Stimulated activated naive CD8-positive, alpha-beta T cell treated with anti-CD3 and anti-CD28 coated beads, Interleukin-15, amount 100 ng/mL, for 72 hours (primary cell): ENCODE measurements around the gene EBF3.
A peak's percentile ranks its signal among the peaks of the same experiment; 100 is the strongest.

ENCODE experiments used
- ATAC-seq: fragments of 150-1000 bp; cut with Tn5 transposase; 2 replicates; pipeline ENCODE4 v1.10.0; 2021; ENCODE audit warnings: mild to moderate bottlenecking, moderate library complexity
- DNase-seq, 2 donors: peaks; one replicate each; pipeline ENCODE4 v3.0.0; 2021 to 2022
- H3K27ac Mint-ChIP-seq, 2 donors: one replicate each; pipeline ENCODE4 v1.8.0; 2022; ENCODE audit warnings: mild to moderate bottlenecking in 2 of 2, mixed read lengths in 2 of 2, moderate library complexity in 2 of 2
- H3K27me3 Mint-ChIP-seq: one replicate; pipeline ENCODE4 v1.8.0; 2022; ENCODE audit warnings: mixed read lengths
- H3K4me1 Mint-ChIP-seq: one replicate; pipeline ENCODE4 v1.8.0; 2022; ENCODE audit warnings: mild to moderate bottlenecking, mixed read lengths
- H3K4me3 Mint-ChIP-seq, 2 donors: one replicate each; pipeline ENCODE4 v1.8.0; 2022; ENCODE audit warnings: mild to moderate bottlenecking in 2 of 2, mixed read lengths in 2 of 2, moderate library complexity in 1 of 2
- H3K9me3 Mint-ChIP-seq, 2 donors: one replicate each; pipeline ENCODE4 v1.8.0; 2022; ENCODE audit warnings: mixed read lengths in 2 of 2

The EBF3 gene, protein sequence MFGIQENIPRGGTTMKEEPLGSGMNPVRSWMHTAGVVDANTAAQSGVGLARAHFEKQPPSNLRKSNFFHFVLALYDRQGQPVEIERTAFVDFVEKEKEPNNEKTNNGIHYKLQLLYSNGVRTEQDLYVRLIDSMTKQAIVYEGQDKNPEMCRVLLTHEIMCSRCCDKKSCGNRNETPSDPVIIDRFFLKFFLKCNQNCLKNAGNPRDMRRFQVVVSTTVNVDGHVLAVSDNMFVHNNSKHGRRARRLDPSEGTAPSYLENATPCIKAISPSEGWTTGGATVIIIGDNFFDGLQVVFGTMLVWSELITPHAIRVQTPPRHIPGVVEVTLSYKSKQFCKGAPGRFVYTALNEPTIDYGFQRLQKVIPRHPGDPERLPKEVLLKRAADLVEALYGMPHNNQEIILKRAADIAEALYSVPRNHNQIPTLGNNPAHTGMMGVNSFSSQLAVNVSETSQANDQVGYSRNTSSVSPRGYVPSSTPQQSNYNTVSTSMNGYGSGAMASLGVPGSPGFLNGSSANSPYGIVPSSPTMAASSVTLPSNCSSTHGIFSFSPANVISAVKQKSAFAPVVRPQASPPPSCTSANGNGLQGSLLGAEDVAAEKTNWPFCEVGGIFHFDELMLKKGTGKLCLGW

DNA sequence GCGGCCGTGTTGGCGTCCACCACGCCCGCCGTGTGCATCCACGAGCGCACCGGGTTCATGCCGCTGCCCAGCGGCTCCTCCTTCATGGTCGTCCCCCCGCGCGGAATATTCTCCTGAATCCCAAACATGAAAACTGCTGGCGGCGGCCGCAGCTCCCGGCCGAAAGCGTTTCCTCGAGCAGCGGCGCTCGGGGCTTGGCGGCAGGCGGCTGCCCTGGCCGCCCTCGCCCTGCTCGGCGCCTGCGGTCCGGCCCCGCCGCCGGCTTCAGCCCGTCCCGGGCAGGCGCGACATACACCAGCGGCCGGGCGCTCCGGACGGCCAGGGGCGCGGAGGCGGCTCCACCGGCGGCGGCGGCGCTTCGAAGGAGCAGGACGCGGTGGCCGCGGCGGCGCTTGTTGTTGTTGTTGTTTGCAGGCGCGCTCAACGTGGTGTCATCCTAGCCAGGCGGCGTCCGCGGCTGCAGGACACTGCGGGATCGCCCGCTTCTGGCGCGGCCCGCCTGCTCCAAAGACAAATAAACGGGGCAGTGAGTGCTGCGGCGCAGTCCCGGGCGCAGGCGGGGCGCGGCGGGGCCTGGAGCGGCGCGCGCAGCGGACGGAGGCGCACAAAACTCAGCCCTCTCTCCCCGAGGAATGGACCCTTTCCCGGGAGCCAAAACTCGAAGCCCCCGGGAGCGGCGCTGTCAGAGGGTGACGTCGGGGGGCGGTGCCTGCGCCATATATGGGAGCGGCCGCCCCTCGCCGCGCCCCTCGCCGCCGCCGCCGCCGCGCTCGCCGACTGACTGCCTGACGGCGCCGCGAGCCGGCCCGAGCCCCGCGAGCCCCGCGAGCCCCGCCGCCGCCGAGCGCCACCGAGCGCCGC, at the start of gene EBF3:
EBF3 (minus strand) TSS at position 634 of the 861 bp plus-strand sequence; CDS start at position 128, 506 bp downstream.
- Mint-ChIP-seq H3K27ac (no peak within 1 kb of the TSS), H3K9me3 (no peaks in the 10 kb centered on the region), H3K27me3 (peaks cover 91% of the 10 kb centered on the region), H3K4me3 (peak within 1 kb of the TSS; percentile 86 to 89), H3K4me1 (peaks cover 41% of the 10 kb centered on the region)
- ATAC-seq = peak; percentile 68
- DNase-seq = peak; percentile 29 to 54

DNA sequence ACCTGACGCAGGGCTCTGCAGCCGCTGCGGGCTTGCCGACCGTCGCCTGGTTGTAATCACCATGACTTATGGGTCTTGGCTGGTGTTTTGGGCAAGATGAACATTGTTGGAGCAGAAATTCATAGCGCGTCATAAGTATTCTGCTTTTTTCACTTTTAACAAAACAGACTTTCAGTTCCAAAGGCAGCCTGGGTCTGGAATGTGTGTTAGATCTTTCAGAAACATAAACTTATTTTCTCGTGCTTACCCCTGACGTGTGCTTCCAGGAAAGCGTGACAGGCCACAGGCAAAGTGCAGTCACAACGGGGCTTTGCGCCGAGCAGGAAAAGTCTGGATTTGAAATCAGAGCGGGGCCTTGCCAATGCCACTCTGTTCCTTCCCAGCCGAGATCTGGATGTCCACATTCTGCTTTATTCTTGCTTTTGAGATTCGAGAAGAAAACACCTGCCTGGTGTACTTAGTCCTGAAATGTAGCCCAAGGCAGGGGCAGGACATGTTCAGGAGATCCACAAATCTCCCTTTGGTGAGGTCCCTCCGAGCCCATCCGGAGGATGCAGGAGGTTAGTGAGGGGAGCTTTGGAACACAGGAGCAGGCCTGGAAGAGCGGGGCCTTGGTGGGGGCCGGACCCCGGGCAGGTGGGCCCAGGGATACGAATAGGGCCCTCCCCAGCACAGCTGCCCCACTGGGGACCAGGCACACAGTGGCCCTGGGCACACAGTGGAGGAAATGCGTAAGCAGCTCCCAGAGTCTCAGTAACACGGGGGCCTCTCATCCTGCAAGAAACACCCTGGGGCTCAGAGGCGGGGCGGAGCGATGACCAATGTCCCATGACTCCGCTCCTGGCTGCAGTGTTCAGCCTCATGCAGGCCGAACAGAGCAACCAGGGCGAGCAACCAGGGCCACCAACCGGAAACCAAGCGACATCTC, 49.5 kb upstream of the EBF3 start:
- ATAC-seq = no peak
- Mint-ChIP-seq H3K4me3 (no peak overlapping the region), H3K4me1 (peaks cover 7% of the 10 kb centered on the region), H3K9me3 (no peaks in the 10 kb centered on the region), H3K27ac (no peak overlapping the region), H3K27me3 (peaks cover 18% of the 10 kb centered on the region)
- DNase-seq = no peak

DNA sequence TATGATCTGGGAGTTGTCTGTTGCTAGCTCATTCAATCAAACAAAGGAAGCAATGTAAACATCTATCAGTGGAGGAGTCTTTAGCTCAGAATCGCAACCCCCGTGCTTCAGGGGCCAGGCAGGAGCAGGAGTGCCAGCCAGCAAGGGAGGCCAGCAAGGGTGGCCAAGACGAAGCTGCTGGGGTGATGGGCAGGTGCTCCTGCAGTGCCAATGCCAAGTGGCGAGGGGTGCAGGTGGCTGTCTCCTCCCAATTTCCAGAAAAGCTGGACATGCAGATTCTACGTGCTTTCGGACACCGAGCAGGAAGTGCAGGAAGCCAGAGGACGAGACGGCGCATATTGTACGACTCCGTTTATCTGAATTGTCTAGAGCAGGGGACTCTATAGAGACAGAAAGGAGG, 48.1 kb upstream of the EBF3 start:
- DNase-seq = no peak
- H3K27ac Mint-ChIP-seq = peak overlapping the region in 1 of 2 donors; percentile 84
- no peaks in the 10 kb centered on the region for H3K9me3 Mint-ChIP-seq
- no peak overlapping the region for H3K4me3 Mint-ChIP-seq
- no peaks in the 10 kb centered on the region for H3K4me1 Mint-ChIP-seq
- no peak for ATAC-seq
- H3K27me3 Mint-ChIP-seq = peaks cover 33% of the 10 kb centered on the region

DNA sequence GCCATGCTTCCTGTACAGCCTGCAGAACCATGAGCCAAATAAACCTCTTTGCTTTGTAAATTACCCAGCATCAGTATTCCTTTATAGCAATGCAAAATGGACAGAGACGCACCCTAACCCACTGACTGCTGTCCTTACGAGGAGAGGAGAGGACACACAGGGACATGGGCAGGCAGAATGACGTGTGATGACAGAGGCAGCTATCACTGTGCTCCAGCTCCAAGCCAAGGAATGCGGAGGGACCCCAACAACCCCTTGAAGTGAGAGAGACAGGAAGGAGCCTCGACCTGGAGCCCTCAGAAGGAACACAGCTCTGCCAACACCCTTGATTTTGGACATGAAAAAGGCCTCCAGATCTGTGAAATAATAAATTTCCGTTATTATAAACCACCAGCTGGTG, 46.6 kb upstream of the EBF3 start:
- Mint-ChIP-seq H3K4me3 (no peak overlapping the region), H3K4me1 (no peaks in the 10 kb centered on the region), H3K27me3 (peaks cover 47% of the 10 kb centered on the region), H3K9me3 (no peaks in the 10 kb centered on the region), H3K27ac (no peak overlapping the region)
- no peak for ATAC-seq
- no peak for DNase-seq

DNA sequence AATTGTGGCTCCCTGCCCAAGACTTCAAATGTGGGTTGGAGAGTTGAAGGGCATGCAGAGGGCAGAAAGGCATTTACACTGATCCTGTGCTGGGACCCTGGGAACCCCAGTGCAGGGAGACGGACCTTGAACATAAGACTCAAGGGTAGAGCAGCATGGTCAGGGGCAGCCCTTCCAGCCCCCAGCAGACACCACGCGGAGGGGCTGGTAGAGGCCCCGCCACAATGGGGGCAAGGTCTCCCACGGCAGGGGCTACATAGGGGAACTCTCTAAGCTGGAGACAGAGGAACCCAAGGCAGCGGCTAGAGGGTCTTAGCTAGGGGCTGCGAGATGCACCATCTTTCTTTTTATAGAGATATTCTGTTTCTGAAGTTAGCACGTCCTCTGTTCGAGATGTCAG, 45.2 kb upstream of the EBF3 start:
- no peak overlapping the region for H3K27ac Mint-ChIP-seq
- no peaks in the 10 kb centered on the region for H3K9me3 Mint-ChIP-seq
- ATAC-seq = no peak
- DNase-seq = no peak
- H3K4me3 Mint-ChIP-seq = no peak overlapping the region
- H3K27me3 Mint-ChIP-seq = peaks cover 61% of the 10 kb centered on the region
- no peaks in the 10 kb centered on the region for H3K4me1 Mint-ChIP-seq

DNA sequence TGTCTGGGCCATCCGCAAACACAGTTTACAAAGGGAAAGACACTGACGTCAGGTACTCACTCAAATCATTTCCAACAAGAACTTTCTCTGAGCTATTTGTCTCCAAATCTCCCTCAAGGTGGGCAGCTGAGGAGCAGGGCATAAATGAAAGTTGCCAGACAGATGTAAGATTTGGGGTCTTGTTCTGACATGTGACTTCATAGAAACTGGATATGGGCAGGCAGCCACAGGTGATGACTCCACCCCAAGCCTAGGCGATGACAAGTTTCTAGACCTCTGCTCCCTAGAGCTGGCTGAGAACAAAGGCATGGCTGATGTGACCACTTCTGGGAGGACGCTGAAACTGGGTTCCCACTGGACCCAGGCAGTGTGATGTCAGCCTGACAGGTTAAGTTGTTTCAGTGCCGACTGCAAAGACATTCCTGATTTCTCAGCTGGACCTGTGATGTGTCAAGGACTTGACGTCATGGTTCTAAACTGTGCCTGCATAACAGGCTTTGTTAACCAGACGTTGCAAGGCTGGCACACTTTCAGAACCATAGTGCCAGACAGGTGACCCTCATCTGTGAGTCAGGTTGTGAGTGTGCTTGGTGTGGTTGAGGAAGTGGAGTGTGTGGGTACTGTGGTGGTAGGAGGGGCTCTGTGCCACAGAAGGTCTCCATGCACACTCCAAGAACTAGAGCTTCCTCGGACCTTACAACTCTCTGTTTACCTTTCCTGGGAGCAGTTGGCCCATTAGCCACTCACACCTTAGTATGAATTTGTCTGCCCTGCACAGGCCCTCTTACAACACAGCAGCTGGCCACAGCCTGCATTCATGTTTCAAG, 39.9 kb upstream of the EBF3 start:
- H3K27me3 Mint-ChIP-seq = peaks cover 55% of the 10 kb centered on the region
- DNase-seq = no peak
- no peak overlapping the region for H3K27ac Mint-ChIP-seq
- H3K4me1 Mint-ChIP-seq = no peaks in the 10 kb centered on the region
- no peak for ATAC-seq
- H3K9me3 Mint-ChIP-seq = peaks cover 0 to 15% of the 10 kb centered on the region in 2 donors
- no peak overlapping the region for H3K4me3 Mint-ChIP-seq

DNA sequence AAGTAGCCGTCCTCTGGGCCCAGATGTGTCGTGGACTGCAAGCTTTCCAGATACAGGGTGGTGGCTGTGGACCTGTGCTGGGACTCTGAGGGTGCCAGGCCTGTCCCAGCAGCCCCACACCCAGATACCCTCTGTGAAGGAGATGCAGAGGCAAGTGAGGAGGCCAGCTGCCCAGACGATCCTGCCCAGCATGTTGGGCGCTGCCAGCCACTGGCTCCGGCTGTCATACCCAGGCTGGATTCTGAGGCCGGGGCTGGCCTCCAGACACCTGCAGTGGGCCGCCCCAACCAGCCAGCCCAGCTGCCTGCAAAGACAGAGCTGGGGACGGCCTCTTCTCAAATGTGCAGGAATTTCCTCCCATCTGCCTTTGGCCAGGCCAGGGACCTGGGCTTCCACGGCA, 39.1 kb upstream of the EBF3 start:
- peaks cover 51% of the 10 kb centered on the region for H3K27me3 Mint-ChIP-seq
- no peaks in the 10 kb centered on the region for H3K4me1 Mint-ChIP-seq
- peaks cover 5 to 20% of the 10 kb centered on the region in 2 donors for H3K9me3 Mint-ChIP-seq
- no peak overlapping the region for H3K27ac Mint-ChIP-seq
- H3K4me3 Mint-ChIP-seq = no peak overlapping the region
- ATAC-seq = no peak
- DNase-seq = no peak

DNA sequence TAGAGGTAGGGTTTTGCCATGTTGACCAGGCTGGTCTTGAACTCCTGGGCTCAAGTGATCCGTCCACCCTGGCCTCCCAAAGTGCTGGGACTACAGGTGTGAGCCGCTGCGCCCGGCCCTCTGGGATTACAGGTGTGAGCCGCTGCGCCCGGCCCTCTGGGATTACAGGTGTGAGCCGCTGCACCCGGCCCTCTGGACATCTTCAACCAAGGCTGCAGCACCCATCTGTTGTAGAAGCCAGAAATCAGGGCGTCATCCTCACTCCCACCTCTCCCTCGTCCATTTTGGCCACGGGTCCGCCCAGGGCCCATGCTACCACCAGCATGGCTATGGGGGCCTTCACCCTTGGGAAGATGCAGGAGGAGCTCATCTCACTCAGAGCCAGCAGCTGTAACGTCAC, 38.5 kb upstream of the EBF3 start:
- H3K4me1 Mint-ChIP-seq = no peaks in the 10 kb centered on the region
- peaks cover 51% of the 10 kb centered on the region for H3K27me3 Mint-ChIP-seq
- peaks cover 10 to 26% of the 10 kb centered on the region in 2 donors for H3K9me3 Mint-ChIP-seq
- no peak overlapping the region for H3K4me3 Mint-ChIP-seq
- DNase-seq (no peak), ATAC-seq (no peak)
- H3K27ac Mint-ChIP-seq = no peak overlapping the region

DNA sequence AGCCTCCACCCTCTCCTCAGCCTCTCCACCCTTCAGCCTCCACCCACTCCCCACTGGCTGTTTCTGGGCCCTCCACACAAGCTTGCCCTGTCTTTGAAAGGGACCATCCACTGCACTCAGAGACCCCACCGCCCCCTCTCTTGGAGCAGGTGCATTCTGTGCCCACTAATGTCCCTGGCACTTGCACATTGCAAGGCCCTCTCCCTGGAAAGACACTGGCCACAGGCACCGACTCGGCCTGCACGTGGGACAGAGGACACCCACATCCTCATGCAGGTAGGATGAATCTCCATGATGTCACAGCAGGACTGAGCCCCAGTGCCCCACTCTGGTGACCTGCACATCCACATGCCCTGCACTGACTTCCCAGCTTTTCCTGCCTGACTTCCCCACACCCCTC, 36.8 kb upstream of the EBF3 start:
- H3K27me3 Mint-ChIP-seq = peaks cover 44% of the 10 kb centered on the region
- H3K27ac Mint-ChIP-seq = no peak overlapping the region
- peaks cover 11 to 26% of the 10 kb centered on the region in 2 donors for H3K9me3 Mint-ChIP-seq
- no peak overlapping the region for H3K4me3 Mint-ChIP-seq
- no peak for ATAC-seq
- H3K4me1 Mint-ChIP-seq = no peaks in the 10 kb centered on the region
- no peak for DNase-seq

DNA sequence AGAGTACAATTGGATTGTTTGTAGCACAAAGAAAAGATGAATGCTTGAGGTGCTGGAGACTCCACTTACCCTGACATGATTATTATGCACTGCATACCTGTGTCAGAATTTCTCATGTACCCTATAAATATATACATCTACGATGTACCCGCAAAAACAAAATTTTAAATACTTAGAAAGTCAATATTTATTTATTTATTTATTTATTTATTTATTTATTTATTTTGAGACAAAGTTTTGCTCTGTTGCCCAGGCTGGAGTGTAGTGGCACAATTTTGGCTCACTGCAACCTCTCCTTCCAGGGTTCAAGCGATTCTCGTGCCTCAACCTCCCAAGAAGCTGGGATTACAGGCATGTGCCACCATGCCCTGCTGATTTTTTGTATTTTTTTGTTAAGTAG, 35.1 kb upstream of the EBF3 start:
- DNase-seq (no peak), ATAC-seq (no peak)
- H3K4me3 Mint-ChIP-seq = no peak overlapping the region
- no peaks in the 10 kb centered on the region for H3K4me1 Mint-ChIP-seq
- no peak overlapping the region for H3K27ac Mint-ChIP-seq
- peaks cover 11 to 26% of the 10 kb centered on the region in 2 donors for H3K9me3 Mint-ChIP-seq
- H3K27me3 Mint-ChIP-seq = peaks cover 46% of the 10 kb centered on the region

DNA sequence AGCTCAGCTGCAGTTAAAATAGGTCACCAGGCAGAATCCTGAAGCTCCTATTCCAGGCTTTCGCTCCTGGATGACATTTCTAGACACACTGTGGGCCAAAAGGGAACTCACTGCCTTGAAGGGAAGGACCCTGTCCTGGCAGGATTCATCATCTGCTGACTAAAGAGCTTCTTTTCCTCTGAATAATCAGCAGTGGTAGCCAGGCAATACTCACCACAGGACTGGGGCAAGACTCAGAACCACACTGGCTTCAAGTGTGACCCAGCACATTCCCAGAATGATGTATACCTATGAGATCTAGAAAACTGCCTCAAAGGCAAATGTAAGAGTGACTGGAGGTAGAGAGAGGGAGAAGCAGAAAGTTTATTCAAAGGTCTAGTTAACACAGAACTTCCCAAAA, 29.5 kb upstream of the EBF3 start:
- no peak for ATAC-seq
- Mint-ChIP-seq H3K27ac (no peak overlapping the region), H3K4me1 (no peaks in the 10 kb centered on the region), H3K4me3 (no peak overlapping the region), H3K9me3 (peaks cover 13 to 19% of the 10 kb centered on the region in 2 donors), H3K27me3 (peaks cover 56% of the 10 kb centered on the region)
- DNase-seq = no peak

DNA sequence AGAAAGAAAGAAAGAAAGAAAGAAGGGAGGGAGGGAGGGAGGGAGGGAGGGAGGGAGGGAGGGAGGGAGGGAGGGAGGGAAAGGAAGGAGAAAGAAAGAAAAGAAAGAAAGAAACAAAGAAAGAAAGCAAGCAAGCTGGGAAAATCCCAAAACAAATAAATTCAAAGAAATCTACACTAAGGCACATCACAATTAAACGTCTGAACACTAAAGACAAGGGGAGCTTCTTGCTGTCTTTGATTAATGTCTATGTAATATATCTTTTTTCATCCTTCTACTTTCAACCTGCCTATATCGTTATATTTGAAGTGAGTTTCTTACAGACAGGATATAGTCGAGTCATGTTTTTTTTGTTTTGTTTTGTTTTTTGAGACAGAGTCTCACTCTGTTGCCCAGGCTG, 28.3 kb upstream of the EBF3 start:
- H3K27me3 Mint-ChIP-seq = peaks cover 57% of the 10 kb centered on the region
- no peak for DNase-seq
- H3K4me3 Mint-ChIP-seq = no peak overlapping the region
- no peaks in the 10 kb centered on the region for H3K4me1 Mint-ChIP-seq
- H3K9me3 Mint-ChIP-seq = peaks cover 8 to 16% of the 10 kb centered on the region in 2 donors
- no peak overlapping the region for H3K27ac Mint-ChIP-seq
- no peak for ATAC-seq

DNA sequence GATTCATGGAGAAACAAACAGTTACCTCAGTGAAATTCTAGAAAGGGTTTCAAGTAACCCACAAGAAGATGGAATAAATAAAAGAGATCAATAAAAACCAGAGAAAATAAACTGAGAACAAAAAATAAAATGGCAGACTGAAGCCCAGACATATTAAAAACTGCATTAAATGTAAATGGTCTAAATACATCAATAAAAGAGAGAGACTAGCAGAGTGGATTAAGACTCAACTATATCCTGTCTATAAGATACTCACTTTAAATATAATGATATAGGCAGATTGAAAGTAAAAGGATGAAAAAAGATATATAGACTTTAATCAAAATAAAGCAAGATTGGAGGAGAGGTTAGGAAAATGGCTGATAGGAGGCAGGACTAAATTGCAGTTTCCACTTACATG, 18.8 kb upstream of the EBF3 start:
- Mint-ChIP-seq H3K9me3 (peaks cover 29 to 51% of the 10 kb centered on the region in 2 donors), H3K27me3 (peaks cover 80% of the 10 kb centered on the region), H3K4me3 (no peak overlapping the region), H3K4me1 (no peaks in the 10 kb centered on the region), H3K27ac (no peak overlapping the region)
- ATAC-seq (no peak), DNase-seq (no peak)

DNA sequence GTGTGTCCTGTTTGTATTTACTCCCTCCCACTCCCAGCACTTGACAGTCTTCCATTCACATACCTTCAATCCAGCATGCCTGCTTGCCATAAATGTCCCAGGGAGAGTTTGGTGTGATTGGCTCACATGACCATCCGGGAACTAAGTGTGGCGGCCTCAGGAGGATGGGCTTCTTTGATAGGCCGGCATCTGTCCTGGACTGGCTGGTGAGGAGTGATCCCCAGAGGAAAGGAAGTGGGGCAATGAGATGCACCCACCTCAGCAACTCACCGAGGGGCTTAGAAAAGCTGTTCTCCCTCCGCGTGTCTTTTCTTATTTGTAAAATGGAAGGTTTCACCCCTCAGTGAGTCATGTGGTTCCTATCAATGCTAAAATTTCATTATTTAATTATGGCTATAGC, 14.9 kb upstream of the EBF3 start:
- no peak overlapping the region for H3K27ac Mint-ChIP-seq
- H3K27me3 Mint-ChIP-seq = peaks cover 85% of the 10 kb centered on the region
- no peak for DNase-seq
- no peak overlapping the region for H3K4me3 Mint-ChIP-seq
- no peak for ATAC-seq
- H3K9me3 Mint-ChIP-seq = peaks cover 14 to 19% of the 10 kb centered on the region in 2 donors
- H3K4me1 Mint-ChIP-seq = no peaks in the 10 kb centered on the region
